ENCODE measurements around the gene MAP2K5.

MAP2K5 gene

GRCh38 chr15:67794832-67795574 lies 252.5 kb downstream of the MAP2K5 start:
- TF ChIP-seq GATA3 (IDR thresholded peaks at IDR 0.05; ENCODE audit: low read depth, low read length), result no peak
- no peak for TF ChIP-seq GATA2 (IDR thresholded peaks at IDR 0.05; ENCODE audit: low read depth, low read length)

- TF ChIP-seq GATA3 (IDR thresholded peaks at IDR 0.05; ENCODE audit: low read depth, low read length) (no peak), GATA2 (IDR thresholded peaks at IDR 0.05; ENCODE audit: low read depth, low read length) (no peak)
Measured at GRCh38 chr15:67796196-67797127, 254.0 kb downstream of the MAP2K5 start.

- no peak for TF ChIP-seq GATA3 (IDR thresholded peaks at IDR 0.05; ENCODE audit: low read depth, low read length)
- no peak for TF ChIP-seq GATA2 (IDR thresholded peaks at IDR 0.05; ENCODE audit: low read depth, low read length)
Measured at GRCh38 chr15:67799801-67800205, 257.3 kb downstream of the MAP2K5 start.

GRCh38 chr15:67801142-67801541 lies 258.6 kb downstream of the MAP2K5 start:
- TF ChIP-seq GATA2 (IDR thresholded peaks at IDR 0.05; ENCODE audit: low read depth, low read length), result no peak
- no peak for TF ChIP-seq GATA3 (IDR thresholded peaks at IDR 0.05; ENCODE audit: low read depth, low read length)

GRCh38 chr15:67801926-67802914 lies 259.7 kb downstream of the MAP2K5 start:
- no peak for TF ChIP-seq GATA2 (IDR thresholded peaks at IDR 0.05; ENCODE audit: low read depth, low read length)
- TF ChIP-seq GATA3 (IDR thresholded peaks at IDR 0.05; ENCODE audit: low read depth, low read length), result no peak

- TF ChIP-seq GATA2 (IDR thresholded peaks at IDR 0.05; ENCODE audit: low read depth, low read length) (no peak), GATA3 (IDR thresholded peaks at IDR 0.05; ENCODE audit: low read depth, low read length) (no peak)
Measured at GRCh38 chr15:67803299-67803698, 260.8 kb downstream of the MAP2K5 start.

GRCh38 chr15:67803996-67804843 lies 261.7 kb downstream of the MAP2K5 start:
- TF ChIP-seq GATA2 (IDR thresholded peaks at IDR 0.05; ENCODE audit: low read depth, low read length), result no peak
- no peak for TF ChIP-seq GATA3 (IDR thresholded peaks at IDR 0.05; ENCODE audit: low read depth, low read length)

- TF ChIP-seq GATA2 (IDR thresholded peaks at IDR 0.05; ENCODE audit: low read depth, low read length), result no peak
- no peak for TF ChIP-seq GATA3 (IDR thresholded peaks at IDR 0.05; ENCODE audit: low read depth, low read length)
Measured at GRCh38 chr15:67805008-67805665, 262.6 kb downstream of the MAP2K5 start.

GRCh38 chr15:67805666-67806516 lies 263.4 kb downstream of the MAP2K5 start:
- TF ChIP-seq GATA2 (IDR thresholded peaks at IDR 0.05; ENCODE audit: low read depth, low read length) (no peak), GATA3 (IDR thresholded peaks at IDR 0.05; ENCODE audit: low read depth, low read length) (no peak)

- no peak for TF ChIP-seq GATA3 (IDR thresholded peaks at IDR 0.05; ENCODE audit: low read depth, low read length)
- TF ChIP-seq GATA2 (IDR thresholded peaks at IDR 0.05; ENCODE audit: low read depth, low read length), result no peak
Measured at GRCh38 chr15:67806536-67806935, 264.0 kb downstream of the MAP2K5 start.

- no peak for TF ChIP-seq GATA3 (IDR thresholded peaks at IDR 0.05; ENCODE audit: low read depth, low read length)
- TF ChIP-seq GATA2 (IDR thresholded peaks at IDR 0.05; ENCODE audit: low read depth, low read length), result no peak
Measured at GRCh38 chr15:67807141-67807540, 264.6 kb downstream of the MAP2K5 start.

Measured in SH-SY5Y (cell line).